Esophagus muscularis mucosa (tissue), 4 donors: Measurements from ENCODE around the gene HYAL4.

Experiments used
- CTCF ChIP-seq, 3 experiments: fragments of 200-600 bp in 2 of 3; fragments of 450-650 bp in 1 of 3; sonication (generic) in 2 of 3; IDR thresholded peaks; one replicate each; pipeline ENCODE4 v1.5.1; 2017 to 2019; ENCODE audit warnings: antibody characterized with exemption in 3 of 3, mild to moderate bottlenecking in 2 of 3, moderate library complexity in 1 of 3
- EP300 ChIP-seq: sonication (generic); formaldehyde crosslinking; IDR thresholded peaks from one replicate; pipeline ENCODE4 v1.6.1; 2017; ENCODE audit warnings: antibody characterized with exemption
- POLR2A ChIP-seq: fragments of 450-650 bp; IDR thresholded peaks from one replicate; pipeline ENCODE4 v1.6.1; 2017; ENCODE audit warnings: antibody characterized with exemption, moderate library complexity, mild to moderate bottlenecking, low read depth
- POLR2AphosphoS5 ChIP-seq, 2 donors: sonication (generic); formaldehyde crosslinking; IDR thresholded peaks; one replicate each; pipeline ENCODE4 v1.6.1; 2017; ENCODE audit warnings: antibody characterized with exemption in 2 of 2

GRCh38 chr7:123802249-123802648 is 42.7 kb upstream of the HYAL4 start:
- no peak for TF ChIP-seq CTCF (IDR thresholded peaks at IDR 0.05)
- TF ChIP-seq POLR2A: no peak
- no peak for TF ChIP-seq POLR2AphosphoS5 (IDR thresholded peaks at IDR 0.05)
- TF ChIP-seq EP300: no peak
